Measurements from ENCODE around the gene TMTC3.

DNA sequence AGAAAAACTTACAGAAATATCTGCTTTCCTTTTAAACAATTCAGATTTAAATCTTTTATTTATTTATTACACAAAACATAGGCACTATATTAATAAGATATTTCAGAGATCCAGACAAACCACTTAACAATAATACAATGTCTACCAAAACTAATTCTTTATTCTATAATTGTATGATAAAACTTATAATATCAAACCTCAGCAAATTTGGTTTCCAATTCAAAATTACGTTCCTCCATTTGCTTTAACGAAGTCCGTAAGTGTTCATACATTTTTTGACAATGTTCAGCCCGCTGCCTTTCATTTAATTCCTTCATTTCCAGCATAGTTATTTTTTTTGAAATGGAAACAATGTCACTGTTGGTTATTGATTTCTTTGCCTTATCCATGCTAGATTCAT is 48.5 kb upstream of the TMTC3 start:
- TF ChIP-seq, protein P1, sequence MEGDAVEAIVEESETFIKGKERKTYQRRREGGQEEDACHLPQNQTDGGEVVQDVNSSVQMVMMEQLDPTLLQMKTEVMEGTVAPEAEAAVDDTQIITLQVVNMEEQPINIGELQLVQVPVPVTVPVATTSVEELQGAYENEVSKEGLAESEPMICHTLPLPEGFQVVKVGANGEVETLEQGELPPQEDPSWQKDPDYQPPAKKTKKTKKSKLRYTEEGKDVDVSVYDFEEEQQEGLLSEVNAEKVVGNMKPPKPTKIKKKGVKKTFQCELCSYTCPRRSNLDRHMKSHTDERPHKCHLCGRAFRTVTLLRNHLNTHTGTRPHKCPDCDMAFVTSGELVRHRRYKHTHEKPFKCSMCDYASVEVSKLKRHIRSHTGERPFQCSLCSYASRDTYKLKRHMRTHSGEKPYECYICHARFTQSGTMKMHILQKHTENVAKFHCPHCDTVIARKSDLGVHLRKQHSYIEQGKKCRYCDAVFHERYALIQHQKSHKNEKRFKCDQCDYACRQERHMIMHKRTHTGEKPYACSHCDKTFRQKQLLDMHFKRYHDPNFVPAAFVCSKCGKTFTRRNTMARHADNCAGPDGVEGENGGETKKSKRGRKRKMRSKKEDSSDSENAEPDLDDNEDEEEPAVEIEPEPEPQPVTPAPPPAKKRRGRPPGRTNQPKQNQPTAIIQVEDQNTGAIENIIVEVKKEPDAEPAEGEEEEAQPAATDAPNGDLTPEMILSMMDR (conservative IDR thresholded peaks at IDR 0.05): no peak
- no peak for TF ChIP-seq ZFX (IDR thresholded peaks at IDR 0.05)

All from C4-2B (cell line).